ENCODE data around the gene PKDREJ. TPM values are rescaled to one million over a fixed set of nuclear protein-coding genes. Genes with fewer than 3 reads are reported as not detected.

PKDREJ gene
- total RNA-seq, 1 donor from 2014 or later, result not detected

GRCh38 chr22:46240506-46240905 lies 22.6 kb downstream of the PKDREJ start:
- Histone ChIP-seq H3K9me3 (no peaks in the 10 kb centered on the region), H3K4me1 (peaks cover 4% of the 10 kb centered on the region), H3K4me3 (no peak overlapping the region), H3K36me3 (peaks cover 57% of the 10 kb centered on the region), H3K27ac (no peak overlapping the region), H3K27me3 (ENCODE audit: low read depth) (no peaks in the 10 kb centered on the region)
- DNase-seq (no peak), ATAC-seq (no peak)
- intact Hi-C loops (cut with DNase I), result no loop called here
- no peak for TF ChIP-seq CTCF (IDR thresholded peaks at IDR 0.05)

- peaks cover 61% of the 10 kb centered on the region for H3K36me3 ChIP-seq
- H3K9me3 ChIP-seq, result no peaks in the 10 kb centered on the region
- no peak overlapping the region for H3K4me3 ChIP-seq
- ATAC-seq (no peak), DNase-seq (no peak)
- intact Hi-C loops (cut with DNase I), result no loop called here
- no peak overlapping the region for H3K27ac ChIP-seq
- TF ChIP-seq CTCF (IDR thresholded peaks at IDR 0.05), result no peak
- H3K4me1 ChIP-seq, result peaks cover under 1% of the 10 kb centered on the region
- H3K27me3 ChIP-seq (ENCODE audit: low read depth), result no peaks in the 10 kb centered on the region
Measured at GRCh38 chr22:46240073-46240472, 23.1 kb downstream of the PKDREJ start.

GRCh38 chr22:46239261-46240048 lies 23.7 kb downstream of the PKDREJ start:
- Histone ChIP-seq H3K4me3 (no peak overlapping the region), H3K9me3 (no peaks in the 10 kb centered on the region), H3K27ac (no peak overlapping the region), H3K36me3 (peaks cover 62% of the 10 kb centered on the region), H3K4me1 (no peaks in the 10 kb centered on the region), H3K27me3 (ENCODE audit: low read depth) (no peaks in the 10 kb centered on the region)
- no peak for DNase-seq
- intact Hi-C loops (cut with DNase I), result no loop called here
- no peak for ATAC-seq
- no peak for TF ChIP-seq CTCF (IDR thresholded peaks at IDR 0.05)

GRCh38 chr22:46238541-46238940 lies 24.6 kb downstream of the PKDREJ start:
- H3K36me3 ChIP-seq, result peaks cover 61% of the 10 kb centered on the region

GRCh38 chr22:46237453-46238124 lies 25.6 kb downstream of the PKDREJ start:
- Histone ChIP-seq H3K27ac (no peak overlapping the region), H3K4me3 (no peak overlapping the region), H3K4me1 (no peaks in the 10 kb centered on the region), H3K27me3 (ENCODE audit: low read depth) (no peaks in the 10 kb centered on the region), H3K36me3 (peaks cover 60% of the 10 kb centered on the region), H3K9me3 (no peaks in the 10 kb centered on the region)
- DNase-seq, result no peak
- intact Hi-C loops (cut with DNase I), result no loop called here
- ATAC-seq, result no peak
- TF ChIP-seq CTCF (IDR thresholded peaks at IDR 0.05), result no peak

More at GRCh38 chr22:46238541-46238940, 24.6 kb downstream of the PKDREJ start:
- DNase-seq (no peak), ATAC-seq (no peak)
- H3K27me3 ChIP-seq (ENCODE audit: low read depth), result no peaks in the 10 kb centered on the region
- H3K9me3 ChIP-seq, result no peaks in the 10 kb centered on the region
- no peaks in the 10 kb centered on the region for H3K4me1 ChIP-seq
- intact Hi-C loops (cut with DNase I), result no loop called here
- H3K4me3 ChIP-seq, result no peak overlapping the region
- no peak overlapping the region for H3K27ac ChIP-seq
- no peak for TF ChIP-seq CTCF (IDR thresholded peaks at IDR 0.05)
